ENCODE measurements around the gene EPHA5. TPM values are rescaled to one million over a fixed set of nuclear protein-coding genes. Genes with fewer than 3 reads are reported as not detected.

Gene EPHA5
- total RNA-seq, 6 experiments from 2014 or later, result not detected

GRCh38 chr4:65597697-65598096, 72.6 kb downstream of the EPHA5 start:
- no peaks in the 10 kb centered on the region for H3K4me1 Mint-ChIP-seq (ENCODE audit: low read depth)
- H3K27ac Mint-ChIP-seq, result no peak overlapping the region
- H3K36me3 Mint-ChIP-seq (ENCODE audit: low read depth), result no peaks in the 10 kb centered on the region

DNA sequence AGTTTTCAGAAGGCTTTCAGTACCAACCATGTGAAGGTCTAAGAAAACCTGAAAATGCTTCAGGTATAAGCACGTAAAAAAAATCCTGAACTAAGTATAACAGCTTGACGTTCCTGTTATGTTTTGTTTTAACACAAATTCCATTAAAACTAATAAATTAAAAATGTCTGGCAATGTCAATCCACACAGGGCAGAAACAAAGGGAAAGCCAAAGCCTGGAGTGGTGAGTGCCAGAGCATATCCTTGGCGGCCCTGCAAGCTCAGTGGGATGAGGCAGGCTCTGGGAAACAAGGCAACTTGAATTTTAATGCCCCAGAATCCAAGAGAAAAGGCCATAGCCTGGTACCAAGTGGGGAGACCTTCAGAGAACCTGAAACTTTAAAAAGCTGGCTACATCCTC, 78.2 kb downstream of the EPHA5 start:
- Mint-ChIP-seq H3K4me1 (ENCODE audit: low read depth) (no peaks in the 10 kb centered on the region), H3K27ac (no peak overlapping the region), H3K9me3 (peaks cover 10% of the 10 kb centered on the region), H3K36me3 (ENCODE audit: low read depth) (no peaks in the 10 kb centered on the region), H3K4me3 (no peak overlapping the region), H3K27me3 (ENCODE audit: insufficient read depth) (no peaks in the 10 kb centered on the region; the same call in 1 of the 2 replicates)
- DNase-seq, result no peak
- TF ChIP-seq CTCF (IDR thresholded peaks at IDR 0.05), result no peak

More at GRCh38 chr4:65597697-65598096, 72.6 kb downstream of the EPHA5 start:
- H3K4me3 Mint-ChIP-seq, result no peak overlapping the region
- H3K27me3 Mint-ChIP-seq (ENCODE audit: insufficient read depth), result no peaks in the 10 kb centered on the region; the same call in 1 of the 2 replicates
- peaks cover 12% of the 10 kb centered on the region for H3K9me3 Mint-ChIP-seq
- no peak for DNase-seq
- TF ChIP-seq CTCF (IDR thresholded peaks at IDR 0.05), result no peak

DNA sequence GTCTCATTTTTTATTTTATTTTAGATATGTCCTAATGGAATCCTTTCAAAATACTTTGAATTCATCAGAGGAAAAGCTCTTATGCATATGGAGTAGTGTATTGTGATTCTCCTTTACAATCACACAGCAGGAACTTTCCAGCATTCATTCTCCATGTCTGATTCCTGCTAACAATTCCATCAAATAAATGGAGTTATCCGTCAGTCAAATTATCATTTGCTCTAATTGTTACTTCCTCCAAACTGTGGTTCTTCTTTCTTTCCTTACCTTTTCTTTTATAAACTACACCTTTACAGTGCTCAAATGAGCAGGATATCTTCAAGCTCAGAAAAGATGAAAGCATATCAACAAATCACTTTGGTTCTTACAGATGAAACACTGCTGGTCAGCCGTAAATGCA, 80.4 kb downstream of the EPHA5 start:
- H3K27ac Mint-ChIP-seq, result no peak overlapping the region
- no peak for DNase-seq
- H3K36me3 Mint-ChIP-seq (ENCODE audit: low read depth), result no peaks in the 10 kb centered on the region
- no peak for TF ChIP-seq CTCF (IDR thresholded peaks at IDR 0.05)
- H3K9me3 Mint-ChIP-seq, result no peaks in the 10 kb centered on the region
- no peak overlapping the region for H3K4me3 Mint-ChIP-seq
- no peaks in the 10 kb centered on the region for H3K4me1 Mint-ChIP-seq (ENCODE audit: low read depth)
- H3K27me3 Mint-ChIP-seq (ENCODE audit: insufficient read depth), result no peaks in the 10 kb centered on the region

GRCh38 chr4:65589331-65589730, 81.0 kb downstream of the EPHA5 start:
- DNase-seq, result no peak
- Mint-ChIP-seq H3K27me3 (ENCODE audit: insufficient read depth) (no peaks in the 10 kb centered on the region), H3K4me3 (no peak overlapping the region), H3K9me3 (no peaks in the 10 kb centered on the region), H3K27ac (no peak overlapping the region), H3K4me1 (ENCODE audit: low read depth) (no peaks in the 10 kb centered on the region), H3K36me3 (ENCODE audit: low read depth) (no peaks in the 10 kb centered on the region)
- no peak for TF ChIP-seq CTCF (IDR thresholded peaks at IDR 0.05)

DNA sequence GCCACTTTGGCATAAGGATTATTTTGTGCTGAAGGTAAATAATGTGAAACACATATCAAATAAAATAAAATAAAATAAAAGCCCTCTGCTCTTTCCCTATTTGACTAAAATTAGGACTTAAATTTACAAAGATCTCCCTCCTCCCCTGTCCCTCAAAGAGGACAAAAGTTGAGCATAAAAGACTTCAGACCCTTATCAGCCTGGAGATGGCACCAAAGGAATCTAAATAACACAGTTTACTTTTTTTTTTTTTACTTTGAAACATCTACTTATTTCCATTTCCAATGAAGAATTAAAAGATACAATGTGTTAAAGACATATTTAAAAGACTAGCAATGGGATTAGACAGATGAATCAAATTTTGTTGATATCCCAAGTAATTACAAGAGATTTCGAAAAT, 89.7 kb downstream of the EPHA5 start:
- DNase-seq, result no peak

More for the DNA sequence above, 89.7 kb downstream of the EPHA5 start:
- no peak overlapping the region for H3K27ac Mint-ChIP-seq
- no peaks in the 10 kb centered on the region; the same call in 1 of the 2 replicates for H3K9me3 Mint-ChIP-seq
- TF ChIP-seq CTCF (IDR thresholded peaks at IDR 0.05), result no peak
- H3K36me3 Mint-ChIP-seq (ENCODE audit: low read depth), result no peaks in the 10 kb centered on the region
- H3K4me3 Mint-ChIP-seq, result no peak overlapping the region
- no peaks in the 10 kb centered on the region for H3K27me3 Mint-ChIP-seq (ENCODE audit: insufficient read depth)
- H3K4me1 Mint-ChIP-seq (ENCODE audit: low read depth), result no peaks in the 10 kb centered on the region
